ENCODE measurements around the gene CPA1. TPM values are rescaled to one million over a fixed set of nuclear protein-coding genes. Genes with fewer than 3 reads are reported as not detected.

CPA1 gene
- total RNA-seq, 1 experiment from 2014 or later: not detected

GRCh38 chr7:130435311-130435854, 55.1 kb downstream of the CPA1 start:
- DNase-seq (ENCODE audit: low read depth, low spot score): no peak
- in situ Hi-C loops (cut with HindIII; ENCODE audit: low pct_unique_long_range_greater_than_20kb, low sequenced_read_pairs): no loop called here

- no peak for DNase-seq (ENCODE audit: low read depth, low spot score)
- in situ Hi-C loops (cut with HindIII; ENCODE audit: low pct_unique_long_range_greater_than_20kb, low sequenced_read_pairs): no loop called here
These were observed 56.0 kb downstream of the CPA1 start for GRCh38 chr7:130436253-130436652.

Other genes with a start within 250 kb of the CPA1 start
- 31.0 and 34.0 TPM in 2 replicates for gene TMEM209, start 175.1 kb upstream of the CPA1 start, total RNA-seq (2014; rRNA removed; shearing (Covaris generic))
- 0.45 TPM in 1 of 2 replicates, not detected in the other for gene SSMEM1, start 172.6 kb upstream of the CPA1 start, total RNA-seq (2014; rRNA removed; shearing (Covaris generic))
- gene CPA2, start 113.6 kb upstream of the CPA1 start, total RNA-seq (2014; rRNA removed; shearing (Covaris generic)): not detected in 2 replicates
- 0.11 and 0.16 TPM in 2 replicates for gene CPA4, start 87.3 kb upstream of the CPA1 start, total RNA-seq (2014; rRNA removed; shearing (Covaris generic))
- not detected in 2 replicates for gene CPA5, start 35.7 kb upstream of the CPA1 start, total RNA-seq (2014; rRNA removed; shearing (Covaris generic))
- gene CEP41, start 60.5 kb downstream of the CPA1 start, total RNA-seq (2014; rRNA removed; shearing (Covaris generic)): 16.0 and 17.5 TPM in 2 replicates
- not detected in 2 replicates for gene MEST, start 111.6 kb downstream of the CPA1 start, total RNA-seq (2014; rRNA removed; shearing (Covaris generic))

Measured in SK-MEL-5 (cell line).